ENCODE results near the gene MMP13. TPM values are rescaled to one million over a fixed set of nuclear protein-coding genes. Genes with fewer than 3 reads are reported as not detected.

The MMP13 gene
- total RNA-seq, result not detected in 2 replicates

GRCh38 chr11:102955624-102956023 lies at the start of gene MMP13:
MMP13 (minus strand) TSS chr11:102955732; CDS start chr11:102955705, 27 bp downstream.

Other genes starting within 250 kb of the MMP13 start
- not detected in 2 replicates for gene MMP27, start 250.0 kb downstream of the MMP13 start, total RNA-seq
- gene MMP8, start 230.8 kb downstream of the MMP13 start, total RNA-seq, result 0.07 TPM in 2 replicates
- gene MMP10, start 175.1 kb downstream of the MMP13 start, total RNA-seq, result 3.8 and 5.1 TPM in 2 replicates
- 746 and 915 TPM in 2 replicates for gene MMP1, start 157.6 kb downstream of the MMP13 start, total RNA-seq
- gene MMP3, start 112.1 kb downstream of the MMP13 start, total RNA-seq, result 0.40 TPM in 1 of 2 replicates, not detected in the other
- 0.07 and 0.17 TPM in 2 replicates for gene MMP12, start 80.8 kb downstream of the MMP13 start, total RNA-seq
- gene DCUN1D5, start 136.4 kb upstream of the MMP13 start, total RNA-seq, result 35.8 and 40.5 TPM in 2 replicates
- gene DYNC2H1, start 153.7 kb upstream of the MMP13 start, total RNA-seq, result 53.4 and 54.2 TPM in 2 replicates

Data from smooth muscle cell of the pulmonary artery (primary cell).